ENCODE data around the gene HOXA10. TPM values are rescaled to one million over a fixed set of nuclear protein-coding genes. Genes with fewer than 3 reads are reported as not detected.

Gene HOXA10
- total and polyA plus RNA-seq, 2 experiments from 2014 or later, result not detected

DNA sequence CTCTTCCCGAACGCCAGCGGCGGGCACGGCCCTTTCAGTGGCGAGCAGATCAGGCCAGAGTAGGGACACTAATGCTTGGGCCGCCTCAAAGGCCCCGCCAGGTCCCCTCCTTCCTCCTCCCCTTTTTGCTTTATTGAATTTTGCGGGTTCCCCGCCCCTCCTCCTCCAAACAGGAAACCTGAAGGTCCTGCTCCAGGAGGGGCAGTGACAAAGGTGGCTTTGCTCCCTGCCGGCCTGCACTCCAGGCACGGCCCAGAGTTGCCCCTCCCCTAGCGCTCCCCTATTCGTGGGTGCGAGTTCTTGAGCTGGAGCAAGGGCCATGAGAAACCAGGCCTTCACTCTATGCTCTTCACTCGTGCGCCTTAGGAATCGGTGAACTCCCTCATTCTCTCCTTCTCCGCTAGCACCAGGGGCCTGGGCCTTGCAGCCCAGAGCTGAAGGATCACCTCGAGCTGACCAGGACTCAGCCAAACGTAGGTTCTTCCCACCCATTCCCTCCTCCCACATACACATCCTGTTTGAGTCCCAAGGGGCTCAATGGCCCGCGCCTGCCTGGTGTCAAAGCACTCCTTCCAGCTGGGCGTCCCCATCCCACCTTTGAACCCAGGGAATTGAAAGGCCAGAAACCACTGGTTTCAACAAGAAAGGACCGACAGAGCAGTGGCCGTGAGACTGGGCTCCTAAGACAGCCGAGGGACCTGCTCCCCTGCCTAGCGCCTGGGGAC, 25.9 kb downstream of the HOXA10 start:
- no peak overlapping the region for H3K27ac ChIP-seq
- no peak for DNase-seq (ENCODE audit: low read depth in 1 of 2, low spot score in 1 of 2)
- H3K9me3 ChIP-seq (ENCODE audit: low read depth), result no peaks in the 10 kb centered on the region
- TF ChIP-seq, protein P1, sequence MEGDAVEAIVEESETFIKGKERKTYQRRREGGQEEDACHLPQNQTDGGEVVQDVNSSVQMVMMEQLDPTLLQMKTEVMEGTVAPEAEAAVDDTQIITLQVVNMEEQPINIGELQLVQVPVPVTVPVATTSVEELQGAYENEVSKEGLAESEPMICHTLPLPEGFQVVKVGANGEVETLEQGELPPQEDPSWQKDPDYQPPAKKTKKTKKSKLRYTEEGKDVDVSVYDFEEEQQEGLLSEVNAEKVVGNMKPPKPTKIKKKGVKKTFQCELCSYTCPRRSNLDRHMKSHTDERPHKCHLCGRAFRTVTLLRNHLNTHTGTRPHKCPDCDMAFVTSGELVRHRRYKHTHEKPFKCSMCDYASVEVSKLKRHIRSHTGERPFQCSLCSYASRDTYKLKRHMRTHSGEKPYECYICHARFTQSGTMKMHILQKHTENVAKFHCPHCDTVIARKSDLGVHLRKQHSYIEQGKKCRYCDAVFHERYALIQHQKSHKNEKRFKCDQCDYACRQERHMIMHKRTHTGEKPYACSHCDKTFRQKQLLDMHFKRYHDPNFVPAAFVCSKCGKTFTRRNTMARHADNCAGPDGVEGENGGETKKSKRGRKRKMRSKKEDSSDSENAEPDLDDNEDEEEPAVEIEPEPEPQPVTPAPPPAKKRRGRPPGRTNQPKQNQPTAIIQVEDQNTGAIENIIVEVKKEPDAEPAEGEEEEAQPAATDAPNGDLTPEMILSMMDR (IDR thresholded peaks at IDR 0.05; ENCODE audit: low read depth, low read length), result no peak
- H3K4me1 ChIP-seq (ENCODE audit: low read depth), result no peaks in the 10 kb centered on the region
- peaks cover 100% of the 10 kb centered on the region for H3K27me3 ChIP-seq
- H3K4me3 ChIP-seq, result no peak overlapping the region
- no peaks in the 10 kb centered on the region for H3K36me3 ChIP-seq

DNA sequence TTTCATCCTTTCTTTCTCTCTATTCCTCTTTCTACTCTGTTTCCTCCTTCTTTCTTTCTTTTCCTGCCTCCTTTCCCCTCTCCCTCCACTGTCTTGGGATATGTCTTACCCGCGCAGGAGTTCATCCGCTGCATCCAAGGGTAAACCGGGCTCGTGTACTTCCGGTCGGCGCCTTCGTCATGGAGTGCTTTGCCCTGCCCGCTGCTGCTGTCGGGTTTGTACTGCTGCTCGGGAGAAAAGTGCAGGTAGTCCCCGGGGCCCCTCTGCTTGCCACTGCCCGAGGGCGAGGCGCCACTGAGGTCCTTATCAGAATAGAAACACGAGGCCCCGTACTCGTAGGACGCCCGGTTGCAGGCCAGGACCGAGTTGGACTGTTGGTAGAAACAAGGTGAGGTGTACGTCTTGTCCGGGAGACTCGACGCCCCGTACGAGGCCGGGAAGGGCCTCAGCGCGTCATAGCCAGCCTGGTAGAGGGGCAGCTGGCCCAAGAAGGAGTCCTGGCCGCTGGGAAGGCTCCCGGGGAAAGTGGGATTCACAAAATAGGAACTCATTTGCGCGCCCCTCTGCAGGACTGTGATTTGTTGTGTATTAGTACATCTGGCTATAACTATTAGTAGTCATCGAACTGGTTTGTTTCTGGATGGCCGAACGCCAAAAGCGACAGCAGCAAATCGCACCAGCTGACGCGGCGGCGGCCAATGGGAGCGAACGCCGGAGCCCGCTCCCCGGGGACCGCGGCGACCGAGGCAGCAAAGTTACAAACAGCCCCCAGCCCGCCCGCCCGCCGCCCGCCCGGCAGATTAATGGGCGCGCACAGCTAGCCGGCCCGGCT, 26.7 kb downstream of the HOXA10 start, which contains the start of gene HOXA6:
HOXA6 (minus strand) TSS at position 576 of the 832 bp plus-strand sequence; CDS start at position 551, 25 bp downstream.
- peaks cover 100% of the 10 kb centered on the region for H3K27me3 ChIP-seq
- TF ChIP-seq, protein P1 (IDR thresholded peaks at IDR 0.05; ENCODE audit: low read depth, low read length), result no peak
- no peaks in the 10 kb centered on the region for H3K4me1 ChIP-seq (ENCODE audit: low read depth)
- no peak for DNase-seq (ENCODE audit: low read depth in 1 of 2, low spot score in 1 of 2)
- no peak within 1 kb of the TSS for H3K4me3 ChIP-seq
- no peak within 1 kb of the TSS for H3K27ac ChIP-seq
- H3K9me3 ChIP-seq (ENCODE audit: low read depth), result no peaks in the 10 kb centered on the region
- no peaks in the 10 kb centered on the region for H3K36me3 ChIP-seq

DNA sequence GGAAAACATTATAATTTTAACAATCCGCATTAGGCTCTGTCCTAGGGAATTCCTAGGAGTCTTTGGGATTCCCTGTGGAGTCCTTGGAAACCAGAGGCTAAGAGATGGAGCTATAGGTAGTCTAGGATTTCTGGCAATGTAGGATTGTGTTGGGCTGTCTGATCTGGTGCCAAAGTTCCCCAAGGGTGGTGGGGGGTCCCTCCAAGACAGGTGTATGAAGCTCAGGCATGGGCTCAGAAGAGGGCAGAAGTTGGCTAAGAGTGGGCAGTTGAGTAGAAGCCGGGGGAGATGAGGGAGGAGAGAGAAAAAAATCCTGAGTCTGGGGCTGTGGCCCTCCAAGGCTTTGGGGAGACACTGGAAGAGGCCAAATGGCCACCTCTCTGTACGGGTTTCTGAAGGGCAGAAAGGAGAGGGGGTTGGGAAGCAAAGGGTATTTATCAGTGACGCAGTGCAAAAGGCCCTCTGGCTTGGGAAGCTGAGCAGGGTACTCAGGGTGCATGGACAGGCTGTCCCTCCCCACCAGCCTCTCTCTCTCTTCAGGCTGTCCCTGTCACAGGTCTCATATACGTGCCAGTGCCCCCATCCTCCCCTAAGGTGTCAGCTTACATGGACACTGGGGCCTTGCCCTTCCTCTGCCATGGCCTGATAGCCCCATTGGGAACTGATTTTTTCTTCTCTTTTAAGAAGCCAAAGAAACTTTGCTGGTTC, 27.5 kb downstream of the HOXA10 start:
- Histone ChIP-seq H3K27me3 (peaks cover 100% of the 10 kb centered on the region), H3K4me3 (no peak overlapping the region), H3K4me1 (ENCODE audit: low read depth) (no peaks in the 10 kb centered on the region), H3K9me3 (ENCODE audit: low read depth) (no peaks in the 10 kb centered on the region), H3K36me3 (no peaks in the 10 kb centered on the region), H3K27ac (no peak overlapping the region)
- TF ChIP-seq, protein P1 (IDR thresholded peaks at IDR 0.05; ENCODE audit: low read depth, low read length), result no peak
- no peak for DNase-seq (ENCODE audit: low read depth in 1 of 2, low spot score in 1 of 2)

DNA sequence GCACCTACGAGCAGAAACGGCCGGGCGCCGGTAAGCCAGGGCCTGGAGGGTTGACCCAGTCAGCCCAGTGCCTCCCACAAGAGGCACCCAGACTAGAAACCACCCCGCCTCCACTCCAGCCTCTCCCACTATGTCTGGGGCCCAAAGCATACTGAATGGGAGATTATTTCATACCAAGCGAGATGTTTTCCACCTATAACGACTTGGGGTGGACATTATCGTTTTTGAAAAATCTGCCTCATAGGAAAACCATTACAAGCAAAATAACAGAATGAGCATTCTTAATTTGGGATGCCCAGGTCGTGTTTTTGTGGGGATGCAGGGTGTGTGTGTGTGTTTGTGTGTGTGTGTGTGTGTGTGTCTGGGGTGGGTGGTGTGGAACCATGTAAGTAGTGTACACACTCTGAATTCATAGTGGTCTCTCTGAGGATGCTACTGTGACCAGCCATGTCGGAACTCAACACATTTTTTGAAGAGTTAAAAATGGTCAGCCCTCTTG, 28.2 kb downstream of the HOXA10 start:
- H3K27ac ChIP-seq, result no peak overlapping the region
- no peak for DNase-seq (ENCODE audit: low read depth in 1 of 2, low spot score in 1 of 2)
- no peaks in the 10 kb centered on the region for H3K4me1 ChIP-seq (ENCODE audit: low read depth)
- TF ChIP-seq, protein P1 (IDR thresholded peaks at IDR 0.05; ENCODE audit: low read depth, low read length), result no peak
- H3K27me3 ChIP-seq, result peaks cover 100% of the 10 kb centered on the region
- no peaks in the 10 kb centered on the region for H3K9me3 ChIP-seq (ENCODE audit: low read depth)
- no peak overlapping the region for H3K4me3 ChIP-seq
- no peaks in the 10 kb centered on the region for H3K36me3 ChIP-seq

DNA sequence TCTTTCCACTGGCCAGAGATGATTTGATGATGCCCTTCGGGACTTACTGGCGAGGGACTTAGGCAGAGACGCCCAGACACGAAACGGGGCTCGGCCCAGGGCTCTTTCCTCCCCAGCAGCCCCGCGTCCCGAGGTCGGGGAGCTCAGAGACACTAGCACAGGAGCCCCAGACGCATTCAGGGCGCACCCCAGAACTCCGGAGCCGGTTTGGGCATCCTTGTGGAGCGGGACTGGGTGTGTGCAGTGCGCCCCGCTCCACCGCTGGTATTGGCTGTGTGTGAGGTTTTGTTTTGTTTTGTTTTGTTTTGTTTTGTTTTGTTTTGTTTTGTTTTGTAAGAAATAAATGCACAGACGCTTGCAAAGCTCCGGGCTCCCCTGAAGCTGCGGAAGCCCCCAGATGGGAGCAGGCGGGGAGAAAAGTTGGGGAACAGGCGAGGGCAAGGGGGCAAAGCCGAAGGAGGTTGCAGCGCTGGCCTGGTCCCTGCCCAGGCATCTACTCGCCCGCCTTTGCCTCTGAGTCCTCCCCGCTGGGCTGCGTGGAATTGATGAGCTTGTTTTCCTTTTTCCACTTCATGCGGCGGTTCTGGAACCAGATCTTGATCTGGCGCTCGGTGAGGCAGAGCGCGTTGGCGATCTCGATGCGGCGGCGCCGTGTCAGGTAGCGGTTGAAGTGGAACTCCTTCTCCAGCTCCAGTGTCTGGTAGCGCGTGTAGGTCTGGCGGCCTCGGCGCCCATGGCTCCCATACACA, 28.8 kb downstream of the HOXA10 start:
- Histone ChIP-seq H3K9me3 (ENCODE audit: low read depth) (no peaks in the 10 kb centered on the region), H3K36me3 (no peaks in the 10 kb centered on the region), H3K4me3 (no peak overlapping the region), H3K4me1 (ENCODE audit: low read depth) (no peaks in the 10 kb centered on the region), H3K27ac (no peak overlapping the region), H3K27me3 (peaks cover 100% of the 10 kb centered on the region)
- no peak for DNase-seq (ENCODE audit: low read depth in 1 of 2, low spot score in 1 of 2)
- TF ChIP-seq, protein P1 (IDR thresholded peaks at IDR 0.05; ENCODE audit: low read depth, low read length), result no peak
